Glutamatergic neuron (in vitro differentiated cells): ENCODE data around the gene NLRC4. TPM values are rescaled to one million over a fixed set of nuclear protein-coding genes. Genes with fewer than 3 reads are reported as not detected.

Source experiments
- DNase-seq: peaks from one replicate; pipeline ENCODE4 v3.0.0; 2022
- H3K27ac Mint-ChIP-seq: one replicate; pipeline ENCODE4 v1.8.0; 2020; ENCODE audit warnings: mild to moderate bottlenecking, mixed read lengths, inconsistent platforms; ENCODE audit not compliant: unreplicated experiment
- H3K27me3 Mint-ChIP-seq: one replicate; pipeline ENCODE4 v1.8.0; 2020; ENCODE audit warnings: mild to moderate bottlenecking, moderate library complexity, mixed read lengths, inconsistent platforms; ENCODE audit not compliant: unreplicated experiment
- H3K36me3 Mint-ChIP-seq: one replicate; pipeline ENCODE4 v1.8.0; 2020; ENCODE audit warnings: mild to moderate bottlenecking, mixed read lengths, inconsistent platforms; ENCODE audit not compliant: unreplicated experiment
- H3K4me1 Mint-ChIP-seq: one replicate; pipeline ENCODE4 v1.8.0; 2020; ENCODE audit warnings: mild to moderate bottlenecking, low read depth, mixed read lengths, inconsistent platforms; ENCODE audit not compliant: unreplicated experiment
- H3K4me3 Mint-ChIP-seq: one replicate; pipeline ENCODE4 v1.8.0; 2020; ENCODE audit warnings: mild to moderate bottlenecking, mixed read lengths, inconsistent platforms; ENCODE audit not compliant: unreplicated experiment
- H3K9me3 Mint-ChIP-seq: one replicate; pipeline ENCODE4 v1.8.0; 2020; ENCODE audit warnings: mild to moderate bottlenecking, moderate library complexity, mixed read lengths, inconsistent platforms; ENCODE audit not compliant: unreplicated experiment
- total RNA-seq: library from RNA; stranded (reverse); fragmentation: NEBNext Ultra II Directional; extraction: Animal tissue kit (Norgen Biotek cat#: 25700); gene quantifications from one replicate; pipeline ENCODE4 v1.2.1, GENCODE V29; 2021; ENCODE audit not compliant: unreplicated experiment
- TF ChIP-seq, protein P1 (sequence below): fragments of 200-600 bp; sonication (generic); IDR thresholded peaks from one replicate; pipeline ENCODE4 v1.5.0; 2021; ENCODE audit not compliant: partially characterized antibody, unreplicated experiment

Gene NLRC4
- total RNA-seq, 1 donor from 2014 or later = not detected

- no peaks in the 10 kb centered on the region for H3K27me3 Mint-ChIP-seq
- H3K9me3 Mint-ChIP-seq = no peaks in the 10 kb centered on the region
- no peaks in the 10 kb centered on the region for H3K36me3 Mint-ChIP-seq
- H3K4me3 Mint-ChIP-seq = no peak overlapping the region
- DNase-seq = no peak
- H3K27ac Mint-ChIP-seq = no peak overlapping the region
- TF ChIP-seq, protein P1, sequence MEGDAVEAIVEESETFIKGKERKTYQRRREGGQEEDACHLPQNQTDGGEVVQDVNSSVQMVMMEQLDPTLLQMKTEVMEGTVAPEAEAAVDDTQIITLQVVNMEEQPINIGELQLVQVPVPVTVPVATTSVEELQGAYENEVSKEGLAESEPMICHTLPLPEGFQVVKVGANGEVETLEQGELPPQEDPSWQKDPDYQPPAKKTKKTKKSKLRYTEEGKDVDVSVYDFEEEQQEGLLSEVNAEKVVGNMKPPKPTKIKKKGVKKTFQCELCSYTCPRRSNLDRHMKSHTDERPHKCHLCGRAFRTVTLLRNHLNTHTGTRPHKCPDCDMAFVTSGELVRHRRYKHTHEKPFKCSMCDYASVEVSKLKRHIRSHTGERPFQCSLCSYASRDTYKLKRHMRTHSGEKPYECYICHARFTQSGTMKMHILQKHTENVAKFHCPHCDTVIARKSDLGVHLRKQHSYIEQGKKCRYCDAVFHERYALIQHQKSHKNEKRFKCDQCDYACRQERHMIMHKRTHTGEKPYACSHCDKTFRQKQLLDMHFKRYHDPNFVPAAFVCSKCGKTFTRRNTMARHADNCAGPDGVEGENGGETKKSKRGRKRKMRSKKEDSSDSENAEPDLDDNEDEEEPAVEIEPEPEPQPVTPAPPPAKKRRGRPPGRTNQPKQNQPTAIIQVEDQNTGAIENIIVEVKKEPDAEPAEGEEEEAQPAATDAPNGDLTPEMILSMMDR = no peak
- H3K4me1 Mint-ChIP-seq = no peaks in the 10 kb centered on the region
These were observed 14.9 kb downstream of the NLRC4 start for GRCh38 chr2:32249731-32250236.

- Mint-ChIP-seq H3K4me3 (no peak overlapping the region), H3K36me3 (no peaks in the 10 kb centered on the region), H3K27me3 (no peaks in the 10 kb centered on the region), H3K4me1 (no peaks in the 10 kb centered on the region), H3K9me3 (no peaks in the 10 kb centered on the region), H3K27ac (no peak overlapping the region)
- TF ChIP-seq, protein P1 = no peak
- DNase-seq = no peak
These were observed 16.4 kb downstream of the NLRC4 start for GRCh38 chr2:32248299-32248698.

DNA sequence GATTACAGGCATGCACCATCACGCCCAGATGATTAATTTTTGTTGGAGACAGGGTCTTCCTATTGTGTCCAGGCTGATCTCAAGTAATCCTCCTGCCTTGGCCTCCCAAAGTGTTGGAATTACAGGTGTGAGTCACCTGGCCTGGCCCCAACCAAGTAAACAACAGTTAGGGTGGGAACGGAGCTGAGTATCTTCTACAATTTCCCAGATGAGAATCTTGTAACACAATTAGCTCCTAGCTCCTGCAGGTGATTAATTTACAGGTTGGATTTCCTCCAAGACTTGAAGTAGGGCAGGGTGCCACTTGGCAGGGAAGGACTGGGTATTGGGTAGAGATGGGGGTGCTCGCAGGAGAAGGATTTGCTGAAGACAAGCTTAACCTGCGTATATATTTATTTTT, 17.8 kb downstream of the NLRC4 start:
- DNase-seq = no peak
- H3K9me3 Mint-ChIP-seq = no peaks in the 10 kb centered on the region
- H3K4me1 Mint-ChIP-seq = no peaks in the 10 kb centered on the region
- TF ChIP-seq, protein P1 = no peak
- H3K27me3 Mint-ChIP-seq = peaks cover 4% of the 10 kb centered on the region
- H3K36me3 Mint-ChIP-seq = no peaks in the 10 kb centered on the region
- no peak overlapping the region for H3K27ac Mint-ChIP-seq
- H3K4me3 Mint-ChIP-seq = no peak overlapping the region

DNA sequence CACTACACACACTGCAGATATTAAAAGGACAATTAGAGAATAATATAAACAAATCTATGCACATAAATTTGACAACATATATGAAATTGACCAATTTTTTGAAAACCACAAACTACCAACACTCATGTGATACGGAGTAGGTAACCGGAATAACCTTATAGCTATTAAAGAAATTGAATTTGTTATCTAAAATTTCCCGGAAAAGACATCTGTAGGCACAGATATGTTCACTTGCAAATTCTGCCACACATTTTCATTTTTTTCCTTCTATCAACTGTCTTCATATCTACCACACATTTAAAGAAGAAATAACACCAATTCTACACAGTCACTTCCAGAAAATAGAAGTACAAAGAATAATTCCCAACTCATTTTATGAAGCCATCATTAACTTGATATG, 22.4 kb downstream of the NLRC4 start:
- no peaks in the 10 kb centered on the region for H3K36me3 Mint-ChIP-seq
- H3K9me3 Mint-ChIP-seq = no peaks in the 10 kb centered on the region
- H3K4me3 Mint-ChIP-seq = no peak overlapping the region
- H3K27ac Mint-ChIP-seq = no peak overlapping the region
- peaks cover 3% of the 10 kb centered on the region for H3K4me1 Mint-ChIP-seq
- no peak for DNase-seq
- TF ChIP-seq, protein P1 = no peak
- peaks cover 4% of the 10 kb centered on the region for H3K27me3 Mint-ChIP-seq

DNA sequence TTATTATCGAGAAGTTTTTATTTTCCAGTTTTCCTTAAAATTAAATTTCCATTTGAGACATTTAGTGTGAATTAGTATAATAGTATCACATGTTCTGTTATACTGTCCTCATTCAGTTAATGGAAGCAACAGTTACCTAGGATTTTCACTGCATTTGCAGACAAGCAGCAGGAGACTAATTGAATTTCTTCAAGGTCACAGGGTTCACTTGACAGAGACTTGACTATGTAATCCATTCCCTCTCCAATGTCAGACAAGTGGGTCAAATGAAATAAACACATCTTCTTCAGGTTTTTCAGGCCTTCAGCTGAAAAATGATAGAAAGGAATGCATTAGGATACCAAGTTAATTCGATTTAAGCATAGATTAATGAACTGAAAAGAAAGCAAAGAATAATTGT, 26.7 kb downstream of the NLRC4 start:
- TF ChIP-seq, protein P1 = no peak
- Mint-ChIP-seq H3K9me3 (no peaks in the 10 kb centered on the region), H3K27me3 (peaks cover 6% of the 10 kb centered on the region), H3K4me3 (no peak overlapping the region), H3K36me3 (no peaks in the 10 kb centered on the region), H3K4me1 (peaks cover 3% of the 10 kb centered on the region), H3K27ac (no peak overlapping the region)
- DNase-seq = no peak
